PC-3 (cell line): ENCODE results near the gene FADS1. TPM values are rescaled to one million over a fixed set of nuclear protein-coding genes. Genes with fewer than 3 reads are reported as not detected.

Experiments used
- ATAC-seq: fragments of 200-7000 bp; cut with Tn5 transposase; 2 replicates; pipeline ENCODE4 v1.9.1; 2020; ENCODE audit warnings: mild to moderate bottlenecking, moderate library complexity
- BruUV-seq: library from RNA; stranded (reverse); fragments of 400-500 nt; replicated peaks from 2 replicates; lab custom pipeline; 2021; lab: Mats Ljungman, UMichigan
- CTCF ChIA-PET: fragments of 300-600 bp; sonication (Branson Sonifier 250); formaldehyde crosslinking; loops from one replicate; lab custom pipeline; 2022; ENCODE audit warnings: antibody characterized with exemption; lab: Charles Lee
- POLR2A ChIA-PET: fragments of 300-600 bp; sonication (Branson Sonifier 250); formaldehyde crosslinking; loops from one replicate; lab custom pipeline; 2022; ENCODE audit warnings: antibody characterized with exemption; ENCODE audit not compliant: unreplicated experiment; lab: Charles Lee
- DNase-seq: peaks from one replicate; pipeline ENCODE4 v3.0.0-alpha.2; 2015
- H2AFZ ChIP-seq: fragments of 300-600 bp; sonication (generic); 2 replicates; pipeline ENCODE4 v1.6.0; 2016; ENCODE audit warnings: antibody characterized with exemption, low read length
- H3F3A ChIP-seq: fragments of 300-600 bp; sonication (generic); one replicate; pipeline ENCODE4 v1.6.0; 2017; ENCODE audit warnings: antibody characterized with exemption, low read length, control low read depth, mild to moderate bottlenecking; ENCODE audit not compliant: unreplicated experiment
- H3K27ac ChIP-seq: fragments of 300-600 bp; sonication (generic); 2 replicates; pipeline ENCODE4 v1.5.1; 2016; ENCODE audit warnings: mild to moderate bottlenecking, low read length
- H3K27me3 ChIP-seq: fragments of 300-600 bp; sonication (generic); 2 replicates; pipeline ENCODE4 v1.6.1; 2016; ENCODE audit warnings: low read length, mixed read lengths
- H3K36me3 ChIP-seq: fragments of 300-600 bp; sonication (generic); 2 replicates; pipeline ENCODE4 v1.6.1; 2016; ENCODE audit warnings: low read depth, mixed run types, low read length, mixed read lengths
- H3K4me1 ChIP-seq: fragments of 300-600 bp; sonication (generic); 2 replicates; pipeline ENCODE4 v1.5.1; 2016; ENCODE audit warnings: low read length; ENCODE audit not compliant: insufficient read depth
- H3K4me2 ChIP-seq: fragments of 300-600 bp; sonication (generic); 2 replicates; pipeline ENCODE4 v1.6.0; 2016; ENCODE audit warnings: low read length
- H3K4me3 ChIP-seq: fragments of 300-600 bp; sonication (generic); 2 replicates; pipeline ENCODE4 v1.5.1; 2016; ENCODE audit warnings: mild to moderate bottlenecking, low read length, mixed read lengths
- H3K79me2 ChIP-seq: fragments of 300-600 bp; sonication (generic); 2 replicates; pipeline ENCODE4 v1.6.1; 2017; ENCODE audit warnings: low read length, mixed read lengths
- H3K9ac ChIP-seq: fragments of 300-600 bp; sonication (generic); 2 replicates; pipeline ENCODE4 v1.6.0; 2016; ENCODE audit warnings: mild to moderate bottlenecking, low read length
- H3K9me2 ChIP-seq: fragments of 300-600 bp; sonication (generic); replicated peaks from 2 replicates; pipeline ENCODE4 v1.6.1; 2016; ENCODE audit warnings: mixed run types, low read length, mixed read lengths
- H3K9me3 ChIP-seq: fragments of 300-600 bp; sonication (generic); 2 replicates; pipeline ENCODE4 v1.6.1; 2016; ENCODE audit warnings: low read length, mixed read lengths
- H4K20me1 ChIP-seq: fragments of 300-600 bp; sonication (generic); 2 replicates; pipeline ENCODE4 v1.6.1; 2016; ENCODE audit warnings: low read length, mixed read lengths
- CTCF ChIP-seq: fragments of 300-600 bp; sonication (generic); conservative IDR thresholded peaks from 2 replicates; pipeline ENCODE4 v1.5.1; 2017; ENCODE audit warnings: antibody characterized with exemption, low read depth, mild to moderate bottlenecking, low read length
- EZH2 ChIP-seq: fragments of 300-600 bp; sonication (generic); IDR thresholded peaks from one replicate; pipeline ENCODE4 v1.6.1; 2017; ENCODE audit warnings: antibody characterized with exemption, mild to moderate bottlenecking, low read length; ENCODE audit not compliant: unreplicated experiment
- EZH2phosphoT487 ChIP-seq: fragments of 300-600 bp; sonication (generic); IDR thresholded peaks from 2 replicates; pipeline ENCODE4 v1.6.1; 2018; ENCODE audit warnings: mild to moderate bottlenecking, antibody characterized with exemption, low read length, borderline replicate concordance
- intact Hi-C: fragments of 100-400 bp; cut with micrococcal nuclease; formaldehyde crosslinking; loops from 2 replicates; pipeline ENCODE4 v1.9.0; 2023
- total RNA-seq: library from RNA; depleted of rRNA; stranded (reverse); fragments of >200 nt; gene quantifications from 2 replicates; pipeline ENCODE4 v1.2.3, GENCODE V29; 2014

FADS1 gene
- total RNA-seq, 1 experiment from 2014 or later = 84.4 TPM

- CTCF ChIA-PET = interaction anchor here (0.6 kb wide), 1 partner anchor 11 kb away, joined by 7 read pairs; no protein-coding TSS in a partner anchor
- H3K4me3 ChIP-seq = no peak overlapping the region
- peaks cover 4% of the 10 kb centered on the region for H3K36me3 ChIP-seq
- TF ChIP-seq EZH2phosphoT487 (no peak), CTCF (no peak), EZH2 (no peak)
- no peak overlapping the region for H3K4me2 ChIP-seq
- no TSS peak for BruUV-seq
- H3K27ac ChIP-seq = no peak overlapping the region
- no peaks in the 10 kb centered on the region for H3K9me2 ChIP-seq
- no peaks in the 10 kb centered on the region for H3K9me3 ChIP-seq
- intact Hi-C loops = no loop called here
- H3F3A ChIP-seq = no peaks in the 10 kb centered on the region
- DNase-seq = no peak
- no peak overlapping the region for H2AFZ ChIP-seq
- ATAC-seq = no peak
- no peak overlapping the region for H3K9ac ChIP-seq
- H3K79me2 ChIP-seq = no peaks in the 10 kb centered on the region
- H4K20me1 ChIP-seq = 0 out of 2 replicates have a peak, but pooled peaks cover 3% of the 10 kb centered on the region
- no peaks in the 10 kb centered on the region for H3K27me3 ChIP-seq
- POLR2A ChIA-PET = no interaction called here
- H3K4me1 ChIP-seq = no peaks in the 10 kb centered on the region
These were observed 48.3 kb upstream of the FADS1 start for GRCh38 chr11:61864814-61865775.

GRCh38 chr11:61863548-61864081 lies 46.8 kb upstream of the FADS1 start:
- Histone ChIP-seq H3K9ac (no peak overlapping the region), H3K4me3 (no peak overlapping the region), H3K36me3 (peaks cover 12% of the 10 kb centered on the region), H3K9me2 (no peaks in the 10 kb centered on the region), H3K79me2 (no peaks in the 10 kb centered on the region), H3K27me3 (no peaks in the 10 kb centered on the region), H3K4me1 (no peaks in the 10 kb centered on the region), H3K4me2 (no peak overlapping the region), H3K9me3 (no peaks in the 10 kb centered on the region), H4K20me1 (0 out of 2 replicates have a peak, but pooled peaks cover 3% of the 10 kb centered on the region), H2AFZ (no peak overlapping the region), H3F3A (no peaks in the 10 kb centered on the region), H3K27ac (no peak overlapping the region)
- POLR2A ChIA-PET = no interaction called here
- no TSS peak for BruUV-seq
- TF ChIP-seq EZH2 (no peak), EZH2phosphoT487 (no peak), CTCF (no peak)
- DNase-seq = no peak
- intact Hi-C loops = no loop called here
- CTCF ChIA-PET = no interaction called here
- ATAC-seq = no peak
